AG08395 (cell line): ENCODE data around the gene ENO2.

Source experiments
- DNase-seq: peaks from one replicate; pipeline ENCODE4 v3.0.0; 2012; ENCODE audit warnings: mixed read lengths, low spot score

ENO2 gene

DNA sequence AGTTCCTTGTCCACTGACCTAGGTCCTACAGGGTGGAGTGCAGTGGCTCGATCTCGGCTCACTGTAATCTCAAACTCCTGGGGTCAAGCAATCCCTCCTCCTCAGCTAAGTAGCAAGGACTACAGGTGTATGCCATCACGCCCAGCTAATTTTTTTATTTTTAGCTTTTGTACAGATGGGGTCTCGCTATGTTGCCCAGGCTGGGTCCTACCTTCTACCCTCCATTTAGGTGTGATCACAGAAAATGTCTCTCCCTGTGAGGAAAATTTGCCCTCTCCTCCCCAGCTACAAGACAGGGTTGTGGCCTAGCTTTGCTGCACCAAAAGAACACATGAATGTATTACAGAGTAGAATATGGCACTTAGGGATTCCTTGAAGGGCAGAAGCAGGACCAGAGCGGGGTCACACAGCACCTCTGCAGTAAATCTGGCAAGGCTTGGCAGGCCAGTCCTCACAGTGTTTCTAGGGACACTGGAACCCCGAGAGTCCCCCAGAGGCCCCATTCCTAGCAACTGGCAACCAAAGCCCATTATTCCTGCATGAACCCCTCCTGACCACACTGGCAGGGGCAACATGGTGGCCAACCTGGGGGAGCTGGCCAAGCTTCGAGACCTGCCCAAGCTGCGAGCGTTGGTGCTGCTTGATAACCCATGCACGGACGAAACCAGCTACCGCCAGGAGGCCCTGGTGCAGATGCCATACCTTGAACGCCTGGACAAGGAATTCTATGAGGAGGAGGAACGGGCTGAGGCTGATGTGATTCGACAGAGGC, 2.0 kb upstream of the ENO2 start:
- DNase-seq = no peak

DNA sequence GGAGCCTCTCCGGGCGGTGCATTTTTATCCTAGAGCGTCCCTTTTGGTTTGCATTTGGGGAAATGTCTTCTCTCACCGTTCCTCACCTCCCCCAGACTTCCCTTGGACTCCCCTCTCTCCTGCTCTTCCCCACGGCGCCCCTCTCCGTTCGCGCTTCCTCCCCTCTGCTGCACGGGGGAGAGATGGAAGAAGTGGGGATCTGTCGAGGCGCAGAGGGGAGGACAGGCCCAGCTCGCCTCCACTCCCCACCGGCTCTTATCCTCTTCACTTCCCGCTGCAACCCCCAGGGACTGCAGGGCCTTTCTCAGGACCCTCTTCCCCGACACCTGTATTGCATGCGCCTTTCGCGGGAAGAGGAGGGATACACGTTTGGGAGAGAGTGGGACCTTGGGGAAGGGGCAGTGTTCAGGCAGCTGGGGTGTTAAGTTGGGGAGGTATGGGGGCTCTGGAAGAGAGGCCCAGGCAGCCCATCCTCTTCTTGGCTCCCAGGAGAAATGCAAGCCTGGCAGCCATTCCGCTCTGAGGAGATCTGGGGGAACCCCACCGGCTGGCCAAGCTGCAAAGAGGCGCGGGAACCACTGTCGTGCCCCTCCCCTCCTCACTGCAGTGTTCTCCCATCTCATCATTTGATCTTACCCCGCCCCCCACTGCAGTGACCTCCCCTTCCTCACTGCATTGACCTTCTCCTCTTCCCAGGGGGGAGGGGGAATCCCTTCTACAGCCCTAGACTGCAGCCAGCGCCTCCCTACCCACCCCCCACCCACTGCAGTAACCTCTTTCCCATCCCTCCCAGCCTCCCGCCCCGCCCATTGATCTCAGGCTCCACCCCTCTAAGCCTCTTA, 788 bp downstream of the ENO2 start:
- DNase-seq = no peak

DNA sequence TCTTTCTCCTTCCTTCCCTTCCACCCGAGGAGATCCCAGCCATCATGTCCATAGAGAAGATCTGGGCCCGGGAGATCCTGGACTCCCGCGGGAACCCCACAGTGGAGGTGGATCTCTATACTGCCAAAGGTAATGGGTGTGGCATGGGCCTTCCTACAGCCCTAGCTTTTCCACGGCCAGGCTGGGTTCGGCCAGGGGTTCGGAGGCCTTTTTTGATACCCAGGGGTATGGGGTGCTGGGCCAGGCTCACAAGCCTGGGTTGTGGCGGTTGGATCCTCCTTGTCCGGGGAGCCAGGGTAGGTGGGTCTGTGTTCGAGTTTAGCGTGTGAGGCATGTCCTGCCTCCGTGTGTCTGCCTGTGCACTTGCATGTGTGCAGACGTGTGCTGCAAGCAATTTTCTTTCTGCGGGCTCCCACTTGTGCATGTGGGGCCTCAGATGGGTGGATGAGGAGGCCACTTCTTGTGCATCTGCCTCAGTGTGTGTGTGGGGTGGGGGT, 1.5 kb downstream of the ENO2 start:
- DNase-seq = no peak

DNA sequence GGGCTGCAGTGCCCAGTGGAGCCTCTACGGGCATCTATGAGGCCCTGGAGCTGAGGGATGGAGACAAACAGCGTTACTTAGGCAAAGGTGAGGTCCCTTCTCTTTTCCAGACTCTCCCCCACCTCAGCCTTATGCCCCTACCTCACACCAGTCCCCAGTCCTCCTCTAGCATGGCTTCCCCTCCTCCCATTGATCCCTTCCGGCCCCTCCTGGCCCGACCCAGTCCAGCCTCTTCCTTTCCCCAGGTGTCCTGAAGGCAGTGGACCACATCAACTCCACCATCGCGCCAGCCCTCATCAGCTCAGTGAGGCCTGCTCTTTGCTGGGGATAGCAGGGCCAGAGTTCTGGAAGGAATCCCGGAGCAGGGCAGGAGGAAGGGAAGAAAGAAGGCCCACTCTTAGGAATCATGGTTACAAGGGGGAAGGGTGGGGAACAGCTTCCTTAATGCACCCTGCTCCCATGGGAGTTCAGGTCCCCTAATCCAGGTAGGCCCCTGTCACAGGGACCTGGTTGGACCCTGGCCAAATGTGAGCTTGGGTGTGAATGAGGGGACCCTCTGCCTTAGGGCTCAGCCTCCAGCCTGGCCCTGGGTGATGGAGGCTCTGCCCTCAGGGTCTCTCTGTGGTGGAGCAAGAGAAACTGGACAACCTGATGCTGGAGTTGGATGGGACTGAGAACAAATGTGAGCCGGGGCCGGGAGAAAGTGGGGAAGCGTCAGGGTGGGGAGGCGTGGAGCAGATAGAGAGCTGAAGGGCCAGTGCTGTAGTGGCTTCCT, 2.2 kb downstream of the ENO2 start:
- DNase-seq = no peak

- no peak for DNase-seq
Measured at GRCh38 chr12:6917491-6918231, 3.3 kb downstream of the ENO2 start.

GRCh38 chr12:6919588-6919987, 5.2 kb downstream of the ENO2 start:
- no peak for DNase-seq

- DNase-seq = no peak
Measured at GRCh38 chr12:6921539-6921938, 7.2 kb downstream of the ENO2 start.

DNA sequence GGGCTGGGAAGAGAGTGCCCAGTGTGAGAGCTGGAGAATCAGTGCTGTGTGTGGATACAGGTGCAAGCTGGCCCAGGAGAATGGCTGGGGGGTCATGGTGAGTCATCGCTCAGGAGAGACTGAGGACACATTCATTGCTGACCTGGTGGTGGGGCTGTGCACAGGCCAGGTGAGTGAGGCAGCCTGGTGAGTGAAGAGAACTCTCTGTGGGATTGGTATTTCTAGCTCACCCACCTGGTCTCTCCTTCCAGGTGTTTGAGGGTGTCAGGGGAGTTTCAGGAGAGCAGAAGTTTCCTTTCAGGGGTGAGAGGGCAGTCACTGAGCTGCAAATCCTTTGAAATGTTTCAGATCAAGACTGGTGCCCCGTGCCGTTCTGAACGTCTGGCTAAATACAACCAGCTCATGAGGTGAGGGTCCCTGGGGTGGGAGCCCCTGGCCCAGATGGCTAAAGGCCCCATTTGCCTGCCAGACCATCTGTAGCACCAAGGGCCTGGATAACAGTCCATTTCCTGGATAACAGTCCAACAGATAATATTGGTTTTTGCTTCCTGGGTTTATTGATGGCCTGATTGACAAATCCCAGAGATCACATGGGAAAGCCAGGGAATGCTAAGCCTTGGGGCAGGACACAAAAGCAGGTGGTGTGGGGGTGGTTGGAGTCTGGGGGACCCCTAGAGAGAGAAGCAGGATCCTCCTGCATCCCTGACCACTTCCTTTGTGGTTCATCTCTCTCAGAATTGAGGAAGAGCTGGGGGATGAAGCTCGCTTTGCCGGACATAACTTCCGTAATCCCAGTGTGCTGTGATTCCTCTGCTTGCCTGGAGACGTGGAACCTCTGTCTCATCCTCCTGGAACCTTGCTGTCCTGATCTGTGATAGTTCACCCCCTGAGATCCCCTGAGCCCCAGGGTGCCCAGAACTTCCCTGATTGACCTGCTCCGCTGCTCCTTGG, 7.9 kb downstream of the ENO2 start:
- DNase-seq = no peak

GRCh38 chr12:6923003-6923732, 8.8 kb downstream of the ENO2 start:
- no peak for DNase-seq

DNA sequence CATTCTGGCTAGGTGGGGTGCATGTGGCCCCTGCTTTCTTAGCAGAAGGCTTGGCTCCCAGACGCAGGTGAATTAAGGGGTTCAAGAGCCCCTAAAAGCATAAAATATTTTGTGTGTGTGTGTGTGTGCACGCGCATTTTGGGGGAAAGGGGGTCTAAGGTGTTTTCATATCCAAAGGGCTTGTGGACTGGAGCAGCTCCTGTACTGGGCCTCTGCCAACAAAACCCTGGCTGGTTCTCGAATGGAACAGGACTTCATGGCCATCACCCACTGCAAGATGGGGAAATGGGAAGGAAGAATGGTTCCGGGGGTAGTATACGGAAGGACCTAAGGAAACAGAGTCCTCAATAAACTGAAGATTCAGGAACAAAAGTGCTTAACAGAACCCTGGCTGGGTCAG, 9.5 kb downstream of the ENO2 start:
- no peak for DNase-seq

GRCh38 chr12:6925239-6925539, 10.8 kb downstream of the ENO2 start:
- no peak for DNase-seq

- DNase-seq = peak; percentile 88
Measured at GRCh38 chr12:6925540-6926279, 11.3 kb downstream of the ENO2 start.

- peak; percentile 71 for DNase-seq
Measured at GRCh38 chr12:6927379-6928021, 13.1 kb downstream of the ENO2 start, which contains the start of gene ATN1. ATN1 (plus strand) TSS chr12:6927959; CDS start chr12:6934002, 6,043 bp downstream.

GRCh38 chr12:6928022-6928702, 13.8 kb downstream of the ENO2 start:
- no peak for DNase-seq

DNA sequence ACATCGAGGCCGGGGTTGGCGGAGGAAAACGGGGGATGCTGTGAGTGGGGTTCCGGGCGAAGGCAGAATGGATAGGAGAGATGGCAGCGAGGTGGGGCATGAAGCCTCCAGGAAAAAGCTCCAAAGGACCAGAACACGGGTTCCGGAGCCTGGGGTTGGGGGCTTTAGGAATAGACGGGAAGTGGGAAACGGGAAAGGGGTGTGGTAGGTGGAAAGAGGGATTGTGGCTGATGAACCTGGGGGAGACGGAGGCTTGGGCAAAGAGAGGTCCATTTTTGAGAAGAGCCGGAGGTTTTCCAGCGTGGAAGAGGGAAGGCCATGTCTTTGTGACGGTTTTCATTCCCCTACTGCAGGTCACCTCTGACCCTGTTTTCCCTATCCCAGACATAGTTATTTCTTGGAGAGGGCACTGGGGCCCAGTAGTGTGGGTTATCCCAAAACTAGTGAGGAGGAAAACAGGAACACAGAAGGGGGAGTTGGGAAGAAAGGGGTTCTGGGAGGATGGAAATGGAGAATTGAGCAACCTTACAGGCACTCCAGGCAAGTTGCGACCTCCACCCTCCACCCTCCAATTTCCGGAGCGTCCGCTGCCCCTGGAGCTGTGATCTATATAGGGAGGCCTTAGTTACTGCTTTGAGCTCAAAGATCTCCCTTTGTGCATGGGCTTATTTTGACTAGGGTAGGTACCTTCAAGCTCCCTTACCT, 14.5 kb downstream of the ENO2 start:
- DNase-seq = no peak

- DNase-seq = no peak
Measured at GRCh38 chr12:6929466-6930452, 15.4 kb downstream of the ENO2 start.
